Liver (tissue), 9 donors: Measurements from ENCODE around the gene MED4. TPM values are rescaled to one million over a fixed set of nuclear protein-coding genes. Genes with fewer than 3 reads are reported as not detected.
A peak's percentile ranks its signal among the peaks of the same experiment; 100 is the strongest.

Experiments
- DNase-seq: peaks from one replicate; pipeline ENCODE4 v3.0.0-alpha.2; 2017; ENCODE audit warnings: low spot score
- H3K27ac ChIP-seq, 2 donors: one replicate each; pipeline ENCODE4 v1.7.0; 2013; ENCODE audit warnings: inconsistent platforms in 2 of 2, low read length in 2 of 2, control low read depth in 1 of 2, low read depth in 1 of 2, mild to moderate bottlenecking in 1 of 2
- H3K27me3 ChIP-seq, 4 donors: one replicate each; pipeline versions ENCODE4 v1.6.1 to v1.7.0; 2013; ENCODE audit warnings: low read length in 3 of 4, inconsistent platforms in 1 of 4, mild to moderate bottlenecking in 1 of 4, moderate library complexity in 1 of 4; ENCODE audit not compliant: control insufficient read depth in 4 of 4, insufficient read depth in 4 of 4
- H3K36me3 ChIP-seq, 4 donors: one replicate each; pipeline versions ENCODE4 v1.6.1 to v1.7.0; 2013; ENCODE audit warnings: low read length in 3 of 4, mild to moderate bottlenecking in 3 of 4, low read depth in 1 of 4, moderate library complexity in 1 of 4; ENCODE audit not compliant: control insufficient read depth in 4 of 4, insufficient read depth in 3 of 4
- H3K4me1 ChIP-seq, 4 donors: one replicate each; pipeline versions ENCODE4 v1.6.1 to v1.7.0; 2013; ENCODE audit warnings: low read length in 3 of 4, mild to moderate bottlenecking in 3 of 4, moderate library complexity in 1 of 4; ENCODE audit not compliant: control insufficient read depth in 4 of 4, insufficient read depth in 4 of 4
- H3K4me3 ChIP-seq, 3 donors: one replicate each; pipeline versions ENCODE4 v1.6.1 to v1.7.0; 2013; ENCODE audit warnings: low read length in 3 of 3, control low read depth in 1 of 3, low read depth in 1 of 3, mild to moderate bottlenecking in 1 of 3
- H3K9ac ChIP-seq, 2 donors: one replicate each; pipeline ENCODE4 v1.7.0; 2013; ENCODE audit warnings: low read length in 2 of 2, mild to moderate bottlenecking in 2 of 2, moderate library complexity in 2 of 2, control low read depth in 1 of 2, low read depth in 1 of 2
- H3K9me3 ChIP-seq, 4 donors: one replicate each; pipeline versions ENCODE4 v1.6.1 to v1.7.0; 2013; ENCODE audit warnings: low read length in 3 of 4; ENCODE audit not compliant: control insufficient read depth in 4 of 4
- ATF3 ChIP-seq: IDR thresholded peaks from 2 replicates; pipeline ENCODE4 v1.6.1; 2016; ENCODE audit warnings: antibody characterized with exemption
- CTCF ChIP-seq: fragments of 150-350 bp; IDR thresholded peaks from 2 replicates; pipeline ENCODE4 v1.5.1; 2017; ENCODE audit warnings: improper control_type of control experiment, low read depth, low read length; ENCODE audit not compliant: missing input control
- EGR1 ChIP-seq, 2 donors: IDR thresholded peaks; 2 replicates each; pipeline ENCODE4 v1.6.1; 2016 to 2018; ENCODE audit warnings: antibody characterized with exemption in 2 of 2, low read depth in 2 of 2
- FOXA1 ChIP-seq: IDR thresholded peaks from 2 replicates; pipeline ENCODE4 v1.6.1; 2016; ENCODE audit warnings: antibody characterized with exemption
- FOXA2 ChIP-seq: IDR thresholded peaks from 2 replicates; pipeline ENCODE4 v1.6.1; 2016; ENCODE audit warnings: antibody characterized with exemption
- GABPA ChIP-seq, 2 donors: IDR thresholded peaks in 1 of 2; conservative IDR thresholded peaks in 1 of 2; 2 replicates each; pipeline ENCODE4 v1.6.1; 2016; ENCODE audit warnings: antibody characterized with exemption in 2 of 2, mild to moderate bottlenecking in 1 of 2, moderate library complexity in 1 of 2
- HNF4A ChIP-seq, 2 donors: conservative IDR thresholded peaks; 2 replicates each; pipeline ENCODE4 v1.6.1; 2016; ENCODE audit warnings: antibody characterized with exemption in 2 of 2, mild to moderate bottlenecking in 2 of 2
- HNF4G ChIP-seq: IDR thresholded peaks from 2 replicates; pipeline ENCODE4 v1.6.1; 2016; ENCODE audit warnings: antibody characterized with exemption
- JUND ChIP-seq, 2 donors: IDR thresholded peaks; 2 replicates each; pipeline ENCODE4 v1.6.1; 2016; ENCODE audit warnings: antibody characterized with exemption in 2 of 2
- MAX ChIP-seq: IDR thresholded peaks from 2 replicates; pipeline ENCODE4 v1.6.1; 2016; ENCODE audit warnings: antibody characterized with exemption
- RAD21 ChIP-seq, 2 donors: IDR thresholded peaks; 2 replicates each; pipeline ENCODE4 v1.6.1; 2016; ENCODE audit warnings: antibody characterized with exemption in 2 of 2, mild to moderate bottlenecking in 2 of 2
- REST ChIP-seq: IDR thresholded peaks from 2 replicates; pipeline ENCODE4 v1.6.1; 2016; ENCODE audit warnings: antibody characterized with exemption, mild to moderate bottlenecking
- RXRA ChIP-seq, 2 donors: IDR thresholded peaks; 2 replicates each; pipeline ENCODE4 v1.6.1; 2017 to 2018; ENCODE audit warnings: antibody characterized with exemption in 2 of 2, mild to moderate bottlenecking in 1 of 2
- SP1 ChIP-seq: IDR thresholded peaks from 2 replicates; pipeline ENCODE4 v1.6.1; 2018; ENCODE audit warnings: antibody characterized with exemption, mild to moderate bottlenecking
- TAF1 ChIP-seq: conservative IDR thresholded peaks from 2 replicates; pipeline ENCODE4 v1.6.1; 2016; ENCODE audit warnings: antibody characterized with exemption, mild to moderate bottlenecking
- YY1 ChIP-seq: IDR thresholded peaks from 2 replicates; pipeline ENCODE4 v1.6.1; 2016; ENCODE audit warnings: antibody characterized with exemption, mild to moderate bottlenecking
- ZBTB33 ChIP-seq: IDR thresholded peaks from 2 replicates; pipeline ENCODE4 v1.6.1; 2016; ENCODE audit warnings: antibody characterized with exemption
- WGBS: extraction: QIAGEN DNeasy Blood & Tissue Kit; methylation state at CpG from one replicate; pipeline ENCODE4 v1.1.7; 2013; 5-methylcytosine and 5-hydroxymethylcytosine counted together
- polyA plus RNA-seq, 2 donors: library from polyadenylated mRNA; stranded (reverse) in 1 of 2; unstranded in 1 of 2; fragments of 200-250 nt in 1 of 2; fragments of >200 nt in 1 of 2; fragmentation: Nextera tagmentation in 1 of 2; extraction: Ambion mirVana in 1 of 2; gene quantifications; one replicate each; pipeline versions ENCODE4 v1.2.1 to v1.2.3, GENCODE V29; 2013 to 2015
- total RNA-seq, 2 donors: library from RNA; depleted of rRNA; stranded (reverse); fragments of >200 nt; gene quantifications; one replicate each; pipeline ENCODE4 v1.2.3, GENCODE V29; 2014
- donor health status: healthy.
- donor health status: healthy.
- donor health status: healthy.
- donor health status: healthy.
- donor health status: healthy.

The MED4 gene
- total and polyA plus RNA-seq, 4 donors: 18.2 to 32.4 (median 22.6) TPM

- no peaks in the 10 kb centered on the region for H3K4me1 ChIP-seq
- no peak for DNase-seq
- no peaks in the 10 kb centered on the region for H3K27me3 ChIP-seq
- no peak overlapping the region for H3K9ac ChIP-seq
- no peak for TF ChIP-seq RAD21 (IDR thresholded peaks at IDR 0.05)
- TF ChIP-seq FOXA2: no peak
- no peak for TF ChIP-seq FOXA1
- no peak for TF ChIP-seq RXRA (IDR thresholded peaks at IDR 0.05)
- no peak for TF ChIP-seq MAX
- no peak for TF ChIP-seq GABPA (IDR thresholded peaks at IDR 0.05 in 1 of 2, conservative IDR thresholded peaks at IDR 0.05 in 1 of 2)
- no peak for TF ChIP-seq ATF3
- TF ChIP-seq TAF1: no peak
- no peak for TF ChIP-seq SP1
- no peak for TF ChIP-seq REST
- TF ChIP-seq HNF4A (conservative IDR thresholded peaks at IDR 0.05): no peak
- no peak for TF ChIP-seq ZBTB33
- no peak for TF ChIP-seq JUND (IDR thresholded peaks at IDR 0.05)
- TF ChIP-seq EGR1 (IDR thresholded peaks at IDR 0.05; ENCODE audit: low read depth in 2 of 2): no peak
- no peak for TF ChIP-seq YY1
- no peak overlapping the region for H3K27ac ChIP-seq
- H3K9me3 ChIP-seq: no peaks in the 10 kb centered on the region
- no peak overlapping the region for H3K4me3 ChIP-seq
- 96% methylated on average over 4 of the region's 4 CpGs for WGBS
- peaks cover 21 to 68% (median 48%) of the 10 kb centered on the region in 4 donors for H3K36me3 ChIP-seq
Measured at GRCh38 chr13:48081739-48082138, 13.2 kb downstream of the MED4 start.

GRCh38 chr13:48078251-48078656, 16.6 kb downstream of the MED4 start:
- Histone ChIP-seq H3K36me3 (peaks cover 20 to 83% (median 66%) of the 10 kb centered on the region in 4 donors), H3K27me3 (no peaks in the 10 kb centered on the region), H3K4me3 (no peak overlapping the region), H3K4me1 (no peaks in the 10 kb centered on the region), H3K9me3 (peaks cover 0 to 2% (median under 1%) of the 10 kb centered on the region in 4 donors), H3K27ac (no peak overlapping the region), H3K9ac (no peak overlapping the region)
- DNase-seq: no peak
- 90% methylated on average over 2 of the region's 2 CpGs for WGBS
- TF ChIP-seq CTCF (no peak), HNF4G (no peak), ZBTB33 (no peak), RAD21 (IDR thresholded peaks at IDR 0.05) (peak; percentile 42 to 72)
